Esophagus squamous epithelium (tissue), 5 donors: ENCODE measurements around the gene ARHGEF28. TPM values are rescaled to one million over a fixed set of nuclear protein-coding genes. Genes with fewer than 3 reads are reported as not detected.

Experiments
- DNase-seq: peaks from one replicate; lab custom pipeline; 2025; lab: John Stamatoyannopoulos, UW
- H3K27ac ChIP-seq, 4 donors: fragments of 200-600 bp; sonication (generic); one replicate each; pipeline ENCODE4 v1.5.1; 2016 to 2019; ENCODE audit warnings: mild to moderate bottlenecking in 1 of 4
- H3K27me3 ChIP-seq, 4 donors: fragments of 200-600 bp; sonication (generic); 1 replicate in 3 of 4; 2 replicates in 1 of 4; pipeline versions ENCODE4 v1.5.1 to v1.6.0; 2017 to 2021; ENCODE audit warnings: antibody characterized with exemption in 1 of 4
- H3K36me3 ChIP-seq, 3 donors: fragments of 200-600 bp; sonication (generic); one replicate each; pipeline ENCODE4 v1.5.1; 2016 to 2019
- H3K4me1 ChIP-seq, 3 donors: fragments of 200-600 bp; sonication (generic); one replicate each; pipeline ENCODE4 v1.5.1; 2017 to 2019
- H3K4me3 ChIP-seq, 4 donors: fragments of 200-600 bp; sonication (generic); 1 replicate in 3 of 4; 2 replicates in 1 of 4; pipeline ENCODE4 v1.5.1; 2016 to 2019; ENCODE audit warnings: mild to moderate bottlenecking in 2 of 4, moderate library complexity in 1 of 4
- H3K9me3 ChIP-seq, 3 donors: fragments of 200-600 bp; sonication (generic); one replicate each; pipeline ENCODE4 v1.5.1; 2016 to 2019
- POLR2A ChIP-seq, 4 donors: fragments of 450-650 bp; IDR thresholded peaks; one replicate each; pipeline ENCODE4 v1.6.1; 2017; ENCODE audit warnings: antibody characterized with exemption in 4 of 4, mild to moderate bottlenecking in 4 of 4, moderate library complexity in 3 of 4
- WGBS, 2 donors: methylation state at CpG; one replicate each; pipeline ENCODE4 v1.1.5; 2018; 5-methylcytosine and 5-hydroxymethylcytosine counted together
- intact Hi-C: fragments of 100-400 bp; cut with DNase I; formaldehyde crosslinking; loops from one replicate; pipeline ENCODE4 v1.15.0; 2022
- total RNA-seq, 4 donors: library from RNA; depleted of rRNA; stranded (reverse); fragments of >200 nt; gene quantifications; one replicate each; pipeline ENCODE4 v1.1.0, GENCODE V29; 2016
- TF ChIP-seq, protein P1 (sequence below), 6 experiments: fragments of 450-650 bp in 4 of 6; fragments of 200-600 bp in 2 of 6; sonication (generic) in 2 of 6; IDR thresholded peaks; one replicate each; pipeline ENCODE4 v1.5.1; 2016 to 2019; ENCODE audit warnings: antibody characterized with exemption in 6 of 6, mild to moderate bottlenecking in 4 of 6, moderate library complexity in 4 of 6
- donor health status: DM: yes; HTN: yes; CAD: no.

Gene ARHGEF28
- total RNA-seq, 4 donors from 2014 or later = 9.2 to 34.3 (median 12.7) TPM

DNA sequence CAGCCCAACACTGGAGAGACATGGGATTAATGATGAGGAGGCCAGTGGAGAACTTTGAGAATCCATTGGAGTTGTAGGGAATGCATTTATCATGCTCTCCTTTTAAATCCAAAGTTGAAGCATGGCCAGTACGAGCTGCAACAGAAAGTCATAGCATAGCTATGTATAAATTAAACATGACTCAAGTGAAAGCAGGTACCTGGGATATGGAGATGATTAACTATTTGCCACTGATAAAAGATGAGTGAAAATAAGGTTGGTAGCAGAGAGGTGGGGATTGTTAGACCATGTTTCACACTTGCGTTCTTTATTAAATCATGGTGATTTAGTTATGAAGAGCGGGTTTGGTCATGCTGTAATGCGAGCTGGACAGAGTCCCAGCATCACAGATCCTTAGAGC lies 189.6 kb downstream of the ARHGEF28 start:
- no peak for DNase-seq

DNA sequence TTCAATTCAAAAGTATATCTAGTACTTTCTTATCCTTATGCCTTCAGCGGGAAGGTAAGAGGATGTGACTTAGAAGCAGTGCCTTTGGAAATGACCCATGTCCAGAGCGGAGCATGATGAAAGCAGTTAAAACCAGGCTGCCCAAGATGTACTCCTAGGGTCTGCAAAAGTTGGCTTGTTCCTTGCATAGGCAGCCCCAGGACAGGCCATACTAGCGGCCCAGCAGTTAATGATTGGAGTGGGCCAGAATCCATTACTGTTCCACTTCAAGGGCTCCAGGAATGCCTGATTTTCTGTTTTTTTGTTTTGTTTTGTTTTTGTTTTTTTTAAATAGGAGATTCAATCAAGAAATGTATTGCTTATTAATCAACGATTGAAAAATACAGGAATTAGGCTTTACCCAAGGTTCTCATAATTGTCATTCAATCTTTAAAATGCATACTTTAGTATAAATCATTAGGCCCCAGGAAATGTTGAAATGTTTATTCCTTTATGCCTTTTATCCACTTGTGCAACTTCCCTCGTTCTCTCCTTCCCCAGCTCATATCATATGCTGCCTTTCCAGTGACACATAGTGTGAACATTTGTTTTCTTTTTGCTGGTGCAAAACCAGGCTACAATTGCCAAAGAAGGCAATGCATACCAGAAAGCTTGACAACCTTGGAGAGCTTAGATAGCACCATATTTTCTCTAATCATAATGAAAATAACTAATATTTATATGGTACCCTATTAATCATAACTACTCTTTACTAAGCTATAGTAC lies 190.8 kb downstream of the ARHGEF28 start:
- Histone ChIP-seq H3K4me3 (no peak overlapping the region), H3K36me3 (no peaks in the 10 kb centered on the region), H3K9me3 (no peaks in the 10 kb centered on the region), H3K27ac (no peak overlapping the region), H3K4me1 (peaks cover 0 to 75% (median 0%) of the 10 kb centered on the region in 3 donors), H3K27me3 (no peaks in the 10 kb centered on the region)
- WGBS, 2 donors = 79 to 82% methylated on average over 5 of the region's 5 CpGs
- no peak for DNase-seq
- TF ChIP-seq POLR2A (IDR thresholded peaks at IDR 0.05) = no peak
- TF ChIP-seq, protein P1, sequence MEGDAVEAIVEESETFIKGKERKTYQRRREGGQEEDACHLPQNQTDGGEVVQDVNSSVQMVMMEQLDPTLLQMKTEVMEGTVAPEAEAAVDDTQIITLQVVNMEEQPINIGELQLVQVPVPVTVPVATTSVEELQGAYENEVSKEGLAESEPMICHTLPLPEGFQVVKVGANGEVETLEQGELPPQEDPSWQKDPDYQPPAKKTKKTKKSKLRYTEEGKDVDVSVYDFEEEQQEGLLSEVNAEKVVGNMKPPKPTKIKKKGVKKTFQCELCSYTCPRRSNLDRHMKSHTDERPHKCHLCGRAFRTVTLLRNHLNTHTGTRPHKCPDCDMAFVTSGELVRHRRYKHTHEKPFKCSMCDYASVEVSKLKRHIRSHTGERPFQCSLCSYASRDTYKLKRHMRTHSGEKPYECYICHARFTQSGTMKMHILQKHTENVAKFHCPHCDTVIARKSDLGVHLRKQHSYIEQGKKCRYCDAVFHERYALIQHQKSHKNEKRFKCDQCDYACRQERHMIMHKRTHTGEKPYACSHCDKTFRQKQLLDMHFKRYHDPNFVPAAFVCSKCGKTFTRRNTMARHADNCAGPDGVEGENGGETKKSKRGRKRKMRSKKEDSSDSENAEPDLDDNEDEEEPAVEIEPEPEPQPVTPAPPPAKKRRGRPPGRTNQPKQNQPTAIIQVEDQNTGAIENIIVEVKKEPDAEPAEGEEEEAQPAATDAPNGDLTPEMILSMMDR (IDR thresholded peaks at IDR 0.05) = no peak
- intact Hi-C loops = no loop called here

More for the DNA sequence above, 189.6 kb downstream of the ARHGEF28 start:
- no peak overlapping the region for H3K4me3 ChIP-seq
- H3K4me1 ChIP-seq = peaks cover 0 to 67% (median 0%) of the 10 kb centered on the region in 3 donors
- WGBS, 2 donors = 37 to 41% methylated on average over 4 of the region's 4 CpGs
- intact Hi-C loops = no loop called here
- no peaks in the 10 kb centered on the region for H3K27me3 ChIP-seq
- no peaks in the 10 kb centered on the region for H3K9me3 ChIP-seq
- TF ChIP-seq, protein P1 (IDR thresholded peaks at IDR 0.05) = no peak
- TF ChIP-seq POLR2A (IDR thresholded peaks at IDR 0.05) = no peak
- H3K27ac ChIP-seq = no peak overlapping the region
- no peaks in the 10 kb centered on the region for H3K36me3 ChIP-seq

DNA sequence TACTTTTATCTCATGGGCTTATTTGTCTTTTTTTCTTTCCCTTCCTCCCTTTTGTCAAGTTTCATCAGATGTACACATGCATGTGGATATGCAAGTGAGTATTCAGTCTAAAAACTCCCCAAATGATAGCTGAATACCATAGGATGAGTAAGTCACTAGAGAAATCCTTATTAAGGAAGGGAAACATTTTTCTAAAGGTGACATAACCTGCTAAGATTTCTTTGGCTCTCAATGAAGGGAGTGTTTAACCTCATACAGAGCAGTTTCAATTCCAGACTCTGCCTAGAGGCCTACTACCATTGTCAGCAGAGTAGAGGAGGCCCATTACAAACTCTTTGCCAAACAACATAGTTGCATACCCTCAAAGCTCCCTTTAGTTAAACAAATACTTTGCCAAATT lies 192.4 kb downstream of the ARHGEF28 start:
- intact Hi-C loops = no loop called here
- peak overlapping the region in 2 of 4 donors; percentile 27 to 30 for H3K27ac ChIP-seq

DNA sequence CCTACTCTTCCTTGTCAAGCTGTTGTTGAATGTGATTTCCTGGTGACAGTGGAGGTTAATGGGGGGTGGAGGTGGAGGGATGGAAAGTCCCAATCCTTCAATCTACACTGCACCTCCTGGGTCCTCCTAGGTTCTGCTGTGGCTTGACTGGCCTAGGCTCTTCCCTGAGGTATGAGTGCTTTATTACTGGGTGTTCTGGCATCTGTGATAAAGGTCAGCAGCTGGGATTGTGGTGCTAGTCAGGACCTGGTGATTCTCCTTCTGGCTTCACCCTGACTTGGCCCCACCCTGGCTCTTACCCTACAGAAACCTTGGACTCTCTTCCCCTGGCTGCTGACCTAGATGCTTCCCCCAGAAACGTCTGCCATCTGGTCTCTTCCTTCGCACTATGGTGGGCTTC lies 194.3 kb downstream of the ARHGEF28 start:
- intact Hi-C loops = no loop called here
- Histone ChIP-seq H3K4me1 (peaks cover under 1 to 86% (median 19%) of the 10 kb centered on the region in 3 donors), H3K27me3 (no peaks in the 10 kb centered on the region), H3K27ac (no peak overlapping the region), H3K4me3 (no peak overlapping the region), H3K36me3 (no peaks in the 10 kb centered on the region), H3K9me3 (no peaks in the 10 kb centered on the region)
- no peak for DNase-seq
- no peak for TF ChIP-seq POLR2A (IDR thresholded peaks at IDR 0.05)
- TF ChIP-seq, protein P1 (IDR thresholded peaks at IDR 0.05) = no peak
- WGBS, 2 donors = 63 to 65% methylated on average over 2 of the region's 2 CpGs

More for the DNA sequence above, 192.4 kb downstream of the ARHGEF28 start:
- Histone ChIP-seq H3K9me3 (no peaks in the 10 kb centered on the region), H3K36me3 (no peaks in the 10 kb centered on the region), H3K4me1 (peaks cover 0 to 78% (median 9%) of the 10 kb centered on the region in 3 donors), H3K27me3 (no peaks in the 10 kb centered on the region), H3K4me3 (no peak overlapping the region)
- TF ChIP-seq, protein P1 (IDR thresholded peaks at IDR 0.05) = no peak
- TF ChIP-seq POLR2A (IDR thresholded peaks at IDR 0.05) = no peak
- no peak for DNase-seq

DNA sequence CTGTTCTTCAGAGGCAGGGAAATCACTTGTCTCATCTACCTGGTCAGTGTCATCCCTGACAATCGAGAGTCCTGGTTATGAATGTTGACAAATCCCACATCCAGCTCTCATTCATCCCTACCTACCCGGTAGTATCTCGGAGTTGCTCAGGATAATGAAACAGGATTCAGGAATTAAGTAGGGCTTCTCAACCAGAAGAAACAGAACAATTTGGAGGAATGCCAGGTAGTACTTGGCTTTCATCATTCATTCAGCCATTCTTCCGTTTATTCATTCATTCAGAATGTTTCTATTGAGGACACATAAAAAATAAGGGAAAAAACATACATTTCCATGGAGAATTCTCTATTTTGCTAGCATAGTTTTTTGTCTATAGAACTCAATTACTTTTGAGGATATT lies 195.0 kb downstream of the ARHGEF28 start:
- no peaks in the 10 kb centered on the region for H3K36me3 ChIP-seq
- DNase-seq = no peak
- no peaks in the 10 kb centered on the region for H3K9me3 ChIP-seq
- intact Hi-C loops = no loop called here
- H3K4me3 ChIP-seq = no peak overlapping the region
- H3K27ac ChIP-seq = no peak overlapping the region
- H3K27me3 ChIP-seq = no peaks in the 10 kb centered on the region
- WGBS, 2 donors = 46% methylated on average over 4 of the region's 4 CpGs
- TF ChIP-seq, protein P1 (IDR thresholded peaks at IDR 0.05) = no peak
- TF ChIP-seq POLR2A (IDR thresholded peaks at IDR 0.05) = no peak
- H3K4me1 ChIP-seq = peaks cover 3 to 86% (median 26%) of the 10 kb centered on the region in 3 donors
